ENCODE measurements around the gene DLG2.
"Not testable (repeated sequence)": the region's sequence is repeated elsewhere in the genome, so short reads cannot be mapped to it uniquely, and the experiment has no call there.

- not testable (repeated sequence) for TF ChIP-seq CTCF (IDR thresholded peaks at IDR 0.05 in 4 of 5, conservative IDR thresholded peaks at IDR 0.05 in 1 of 5); POLR2A (IDR thresholded peaks at IDR 0.05)
These were observed 389.1 kb downstream of the DLG2 start for GRCh38 chr11:85238038-85238437.
